Right lobe of liver (tissue), 6 donors: ENCODE results near the gene TNFAIP8. TPM values are rescaled to one million over a fixed set of nuclear protein-coding genes. Genes with fewer than 3 reads are reported as not detected.

Experiments used
- ATAC-seq, 4 donors: fragments of 200-7000 bp; cut with Tn5 transposase; one replicate each; pipeline ENCODE4 v1.9.1; 2020; ENCODE audit warnings: mild to moderate bottlenecking in 4 of 4, moderate library complexity in 4 of 4
- DNase-seq, 3 donors: peaks; one replicate each; pipeline ENCODE4 v3.0.0-alpha.2; 2020
- H3K27ac ChIP-seq, 3 donors: fragments of 200-600 bp; one replicate each; pipeline ENCODE4 v1.8.0; 2022
- H3K27me3 ChIP-seq, 2 donors: fragments of 200-600 bp; one replicate each; pipeline ENCODE4 v1.8.0; 2022
- H3K36me3 ChIP-seq, 4 donors: fragments of 200-600 bp; sonication (generic) in 1 of 4; one replicate each; pipeline versions ENCODE4 v1.5.1 to v1.8.0; 2017 to 2022; ENCODE audit warnings: control low read depth in 1 of 4
- H3K4me1 ChIP-seq, 4 donors: fragments of 200-600 bp; sonication (generic) in 1 of 4; one replicate each; pipeline versions ENCODE4 v1.5.1 to v1.8.0; 2017 to 2022; ENCODE audit warnings: control low read depth in 1 of 4
- H3K4me3 ChIP-seq, 3 donors: fragments of 200-600 bp; one replicate each; pipeline ENCODE4 v1.8.0; 2022
- H3K9me3 ChIP-seq, 4 donors: fragments of 200-600 bp; sonication (generic) in 1 of 4; one replicate each; pipeline versions ENCODE4 v1.5.1 to v1.8.0; 2017 to 2022; ENCODE audit warnings: control low read depth in 1 of 4
- CTCF ChIP-seq, 4 donors: fragments of 200-600 bp in 3 of 4; fragments of 450-650 bp in 1 of 4; IDR thresholded peaks; one replicate each; pipeline versions ENCODE4 v1.5.1 to v1.8.0; 2016 to 2022; ENCODE audit warnings: antibody characterized with exemption in 4 of 4, mild to moderate bottlenecking in 2 of 4
- POLR2A ChIP-seq: fragments of 450-650 bp; IDR thresholded peaks from one replicate; pipeline ENCODE4 v1.6.1; 2017; ENCODE audit warnings: antibody characterized with exemption, mild to moderate bottlenecking
- WGBS: methylation state at CpG from one replicate; pipeline ENCODE4 v1.1.6; 2018; ENCODE audit warnings: low coverage, low lambda C conversion rate; ENCODE audit not compliant: insufficient coverage; ENCODE audit errors: missing lambda C conversion rate; 5-methylcytosine and 5-hydroxymethylcytosine counted together
- intact Hi-C, 2 donors: fragments of 100-400 bp; cut with DNase I; formaldehyde crosslinking; loops; one replicate each; pipeline versions ENCODE4 v1.11.2 to v1.14.1; 2022
- long read RNA-seq: library from polyadenylated mRNA; unstranded; transcript quantifications from one replicate; pipeline ENCODE4 v2.0.0, GENCODE V29; 2019
- total RNA-seq, 6 experiments: library from RNA; depleted of rRNA in 2 of 6; stranded (reverse); fragments of >200 nt in 2 of 6; fragmentation: NEBNext Ultra II Directional in 3 of 6; extraction: Animal tissue kit (Norgen Biotek cat#: 25700) in 3 of 6; gene quantifications; one replicate each; pipeline versions ENCODE4 v1.1.0 to v1.2.4, GENCODE V29; 2016 to 2023
- donor health status: DM: no; HTN: yes; CAD: no.
- donor health status: DM: no; HTN: no; CAD: no.
- donor health status: DM: no; HTN: no; CAD: no.
- donor health status: DM: no; HTN: yes; CAD: no.
- donor health status: DM: no; HTN: yes; CAD: no.

The TNFAIP8 gene
- total RNA-seq = 10 to 100 TPM in 2 of 6 experiments, 1 to 10 TPM in 4; 2.2 to 26.7 (median 5.4) TPM
- long read RNA-seq = 0 reads

DNA sequence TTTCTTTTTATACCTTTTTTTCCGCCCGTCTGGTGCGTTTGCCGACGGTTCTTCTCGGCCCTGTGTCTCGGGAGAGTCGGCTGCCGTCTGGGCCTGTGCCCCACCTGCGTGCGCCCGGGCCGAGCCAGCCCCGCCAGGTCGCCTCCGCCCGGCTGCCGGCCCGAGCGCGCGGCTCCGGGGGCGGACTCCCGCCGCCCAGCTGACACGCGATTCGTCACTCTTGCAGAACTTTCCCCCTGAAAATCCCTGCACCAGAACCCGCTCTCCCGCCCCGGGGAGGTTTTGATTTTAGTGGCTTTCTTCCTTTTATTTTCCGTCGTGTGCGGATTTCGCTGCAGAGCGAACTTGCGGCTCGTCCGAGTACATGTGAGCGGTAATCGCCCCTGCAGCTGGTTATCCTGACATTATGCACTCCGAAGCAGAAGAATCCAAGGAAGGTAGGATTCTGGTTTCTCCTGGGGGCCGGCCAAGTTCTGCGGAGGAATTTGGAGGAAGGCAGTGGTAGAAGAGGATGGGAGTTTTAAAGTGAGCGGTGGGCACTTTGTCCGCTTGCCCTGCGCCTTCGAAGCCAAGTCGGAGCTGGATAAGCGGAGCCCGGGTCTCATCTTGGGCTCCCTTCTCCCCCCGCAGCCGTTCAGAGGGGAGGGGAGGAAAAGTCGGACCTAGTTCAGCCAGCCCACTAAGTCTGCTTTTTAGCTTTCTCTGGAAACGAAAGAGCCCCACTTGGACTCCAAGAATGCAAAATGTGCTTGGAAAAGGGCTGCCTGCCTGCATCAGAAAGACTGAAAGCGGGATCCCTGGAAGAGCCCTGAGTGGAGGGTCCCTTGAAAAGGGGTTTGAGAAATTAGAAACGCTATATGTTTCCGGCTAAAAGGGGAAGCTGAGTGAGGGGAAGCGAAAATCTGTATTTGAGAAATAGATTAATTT, at the start of gene TNFAIP8:
TSS of gene TNFAIP8 (plus strand) at position 335 of the 927 bp plus-strand sequence. CDS start at position 407, 72 bp downstream.
- peak within 1 kb of the TSS; percentile 61 to 68 (median 65) for H3K4me3 ChIP-seq
- peak within 1 kb of the TSS; percentile 37 to 70 (median 55) for H3K27ac ChIP-seq
- no peaks in the 10 kb centered on the region for H3K36me3 ChIP-seq
- ATAC-seq = peak; percentile 87 to 92 (median 88)
- TF ChIP-seq POLR2A (peak; percentile 61), CTCF (IDR thresholded peaks at IDR 0.05) (no peak)
- H3K27me3 ChIP-seq = no peaks in the 10 kb centered on the region
- DNase-seq = peak; percentile 75 to 79 (median 78)
- no peaks in the 10 kb centered on the region for H3K9me3 ChIP-seq
- intact Hi-C loops = no loop called here
- 1% methylated on average over 56 of the region's 60 CpGs for WGBS
- peaks cover 0 to 5% (median 0%) of the 10 kb centered on the region in 4 donors for H3K4me1 ChIP-seq

GRCh38 chr5:119307170-119307569, 48.6 kb upstream of the TNFAIP8 start:
- 80% methylated on average over 3 of the region's 3 CpGs for WGBS
- DNase-seq (no peak), ATAC-seq (no peak)
- no peak overlapping the region for H3K27ac ChIP-seq
- TF ChIP-seq POLR2A (no peak), CTCF (IDR thresholded peaks at IDR 0.05) (no peak)
- H3K4me3 ChIP-seq = no peak overlapping the region
- no peaks in the 10 kb centered on the region for H3K27me3 ChIP-seq
- intact Hi-C loops = no loop called here
- H3K4me1 ChIP-seq = peaks cover 0 to 8% (median 0%) of the 10 kb centered on the region in 4 donors
- no peaks in the 10 kb centered on the region for H3K36me3 ChIP-seq
- H3K9me3 ChIP-seq = no peaks in the 10 kb centered on the region

- Histone ChIP-seq H3K36me3 (no peaks in the 10 kb centered on the region), H3K4me1 (peaks cover 0 to 8% (median 0%) of the 10 kb centered on the region in 4 donors), H3K27me3 (no peaks in the 10 kb centered on the region), H3K27ac (no peak overlapping the region), H3K9me3 (no peaks in the 10 kb centered on the region), H3K4me3 (no peak overlapping the region)
- no peak for DNase-seq
- no peak for ATAC-seq
- 56% methylated on average over 4 of the region's 4 CpGs for WGBS
- TF ChIP-seq POLR2A (no peak), CTCF (IDR thresholded peaks at IDR 0.05) (no peak)
- intact Hi-C loops = no loop called here
These were observed 46.5 kb upstream of the TNFAIP8 start for GRCh38 chr5:119309326-119309725.

- Histone ChIP-seq H3K4me1 (peaks cover 0 to 12% (median 0%) of the 10 kb centered on the region in 4 donors), H3K27ac (no peak overlapping the region), H3K4me3 (no peak overlapping the region), H3K27me3 (no peaks in the 10 kb centered on the region), H3K9me3 (no peaks in the 10 kb centered on the region), H3K36me3 (no peaks in the 10 kb centered on the region)
- intact Hi-C loops = no loop called here
- ATAC-seq (no peak), DNase-seq (no peak)
- TF ChIP-seq CTCF (IDR thresholded peaks at IDR 0.05) (no peak), POLR2A (no peak)
- WGBS = 80% methylated on average over 2 of the region's 2 CpGs
These were observed 44.1 kb upstream of the TNFAIP8 start for GRCh38 chr5:119311688-119312087.
